Tibial nerve (tissue), 4 donors: ENCODE results near the gene THY1. TPM values are rescaled to one million over a fixed set of nuclear protein-coding genes. Genes with fewer than 3 reads are reported as not detected.

Experiments
- DNase-seq, 2 donors: peaks; one replicate each; pipeline ENCODE4 v3.0.0-alpha.2; 2019; ENCODE audit warnings: low spot score in 2 of 2
- H3K27ac ChIP-seq, 4 donors: fragments of 200-600 bp; sonication (generic) in 3 of 4; one replicate each; pipeline ENCODE4 v1.5.1; 2017 to 2019; ENCODE audit warnings: mild to moderate bottlenecking in 1 of 4
- H3K27me3 ChIP-seq, 2 donors: fragments of 200-600 bp; sonication (generic) in 1 of 2; one replicate each; pipeline versions ENCODE4 v1.5.1 to v1.6.0; 2017 to 2019
- H3K36me3 ChIP-seq, 3 donors: fragments of 200-600 bp; sonication (generic); one replicate each; pipeline ENCODE4 v1.5.1; 2018 to 2019
- H3K4me1 ChIP-seq, 4 donors: fragments of 200-600 bp; sonication (generic) in 3 of 4; one replicate each; pipeline ENCODE4 v1.5.1; 2017 to 2019
- H3K4me3 ChIP-seq, 4 donors: fragments of 200-600 bp; sonication (generic) in 3 of 4; one replicate each; pipeline ENCODE4 v1.5.1; 2017 to 2019; ENCODE audit warnings: mild to moderate bottlenecking in 1 of 4, moderate library complexity in 1 of 4
- H3K9me3 ChIP-seq, 4 donors: fragments of 200-600 bp; sonication (generic) in 3 of 4; one replicate each; pipeline ENCODE4 v1.5.1; 2017 to 2019
- CTCF ChIP-seq, 5 experiments: fragments of 200-600 bp in 3 of 5; fragments of 450-650 bp in 2 of 5; sonication (generic) in 3 of 5; IDR thresholded peaks; one replicate each; pipeline ENCODE4 v1.5.1; 2016 to 2019; ENCODE audit warnings: antibody characterized with exemption in 5 of 5, mild to moderate bottlenecking in 3 of 5, moderate library complexity in 2 of 5
- EP300 ChIP-seq, 2 donors: sonication (generic); formaldehyde crosslinking; IDR thresholded peaks; one replicate each; pipeline ENCODE4 v1.6.1; 2017; ENCODE audit warnings: antibody characterized with exemption in 2 of 2, mild to moderate bottlenecking in 1 of 2
- POLR2A ChIP-seq, 2 donors: fragments of 450-650 bp; IDR thresholded peaks; one replicate each; pipeline ENCODE4 v1.6.1; 2017; ENCODE audit warnings: antibody characterized with exemption in 2 of 2, mild to moderate bottlenecking in 2 of 2, moderate library complexity in 2 of 2
- WGBS, 2 donors: methylation state at CpG; one replicate each; pipeline ENCODE4 v1.1.5; 2018; 5-methylcytosine and 5-hydroxymethylcytosine counted together
- total RNA-seq, 4 donors: library from RNA; depleted of rRNA; stranded (reverse); fragments of >200 nt; gene quantifications; one replicate each; pipeline ENCODE4 v1.1.0, GENCODE V29; 2016

The THY1 gene
- total RNA-seq, 4 donors from 2014 or later, result 0.63 to 12.9 (median 11.1) TPM; not detected in 1

- Histone ChIP-seq H3K36me3 (no peaks in the 10 kb centered on the region), H3K4me1 (no peaks in the 10 kb centered on the region), H3K27ac (no peak overlapping the region), H3K9me3 (no peaks in the 10 kb centered on the region), H3K4me3 (no peak overlapping the region), H3K27me3 (no peaks in the 10 kb centered on the region)
- TF ChIP-seq POLR2A (IDR thresholded peaks at IDR 0.05), result no peak
- no peak for DNase-seq
- WGBS, 2 donors, result 88% methylated on average over 4 of the region's 4 CpGs
Observed at GRCh38 chr11:119448380-119448779, 25.4 kb upstream of the THY1 start.

GRCh38 chr11:119447664-119448242 lies 24.8 kb upstream of the THY1 start:
- no peak for DNase-seq
- WGBS, 2 donors, result 65 to 67% methylated on average over 5 of the region's 5 CpGs
- H3K9me3 ChIP-seq, result no peaks in the 10 kb centered on the region
- H3K4me3 ChIP-seq, result no peak overlapping the region
- no peaks in the 10 kb centered on the region for H3K4me1 ChIP-seq
- H3K36me3 ChIP-seq, result no peaks in the 10 kb centered on the region
- H3K27ac ChIP-seq, result no peak overlapping the region
- no peak for TF ChIP-seq POLR2A (IDR thresholded peaks at IDR 0.05)
- no peak for TF ChIP-seq EP300 (IDR thresholded peaks at IDR 0.05)
- TF ChIP-seq CTCF (IDR thresholded peaks at IDR 0.05), result no peak
- H3K27me3 ChIP-seq, result no peaks in the 10 kb centered on the region

- TF ChIP-seq POLR2A (IDR thresholded peaks at IDR 0.05) (no peak), EP300 (IDR thresholded peaks at IDR 0.05) (no peak), CTCF (IDR thresholded peaks at IDR 0.05) (no peak)
- WGBS, 2 donors, result 68 to 73% methylated on average over 10 of the region's 10 CpGs
- no peak for DNase-seq
Observed at GRCh38 chr11:119446871-119447663, 24.1 kb upstream of the THY1 start.

GRCh38 chr11:119446434-119446833 lies 23.5 kb upstream of the THY1 start:
- TF ChIP-seq EP300 (IDR thresholded peaks at IDR 0.05), result no peak
- WGBS, 2 donors, result 71 to 72% methylated on average over 8 of the region's 8 CpGs
- Histone ChIP-seq H3K4me1 (no peaks in the 10 kb centered on the region), H3K27me3 (no peaks in the 10 kb centered on the region), H3K27ac (peak overlapping the region in 1 of 4 donors; percentile 28), H3K36me3 (no peaks in the 10 kb centered on the region), H3K4me3 (no peak overlapping the region), H3K9me3 (no peaks in the 10 kb centered on the region)
- DNase-seq, result no peak

More at GRCh38 chr11:119446871-119447663, 24.1 kb upstream of the THY1 start:
- no peaks in the 10 kb centered on the region for H3K36me3 ChIP-seq
- H3K4me3 ChIP-seq, result no peak overlapping the region
- no peaks in the 10 kb centered on the region for H3K4me1 ChIP-seq
- H3K27me3 ChIP-seq, result no peaks in the 10 kb centered on the region
- peak overlapping the region in 1 of 4 donors; percentile 28 for H3K27ac ChIP-seq
- H3K9me3 ChIP-seq, result no peaks in the 10 kb centered on the region

- Histone ChIP-seq H3K36me3 (no peaks in the 10 kb centered on the region), H3K27me3 (no peaks in the 10 kb centered on the region), H3K9me3 (no peaks in the 10 kb centered on the region), H3K27ac (peak overlapping the region in 1 of 4 donors; percentile 28), H3K4me3 (no peak overlapping the region), H3K4me1 (no peaks in the 10 kb centered on the region)
- WGBS, 2 donors, result 35 to 38% methylated on average over 4 of the region's 4 CpGs
- no peak for DNase-seq
- TF ChIP-seq POLR2A (IDR thresholded peaks at IDR 0.05) (no peak), EP300 (IDR thresholded peaks at IDR 0.05) (no peak), CTCF (IDR thresholded peaks at IDR 0.05) (no peak)
Observed at GRCh38 chr11:119445850-119446249, 22.9 kb upstream of the THY1 start.

- H3K4me1 ChIP-seq, result no peaks in the 10 kb centered on the region
Observed at GRCh38 chr11:119445379-119445778, 22.4 kb upstream of the THY1 start.

More at GRCh38 chr11:119445379-119445778, 22.4 kb upstream of the THY1 start:
- Histone ChIP-seq H3K36me3 (no peaks in the 10 kb centered on the region), H3K4me3 (no peak overlapping the region), H3K9me3 (no peaks in the 10 kb centered on the region), H3K27ac (no peak overlapping the region), H3K27me3 (no peaks in the 10 kb centered on the region)
- 70 to 71% methylated on average over 11 of the region's 11 CpGs for WGBS, 2 donors
- TF ChIP-seq EP300 (IDR thresholded peaks at IDR 0.05), result no peak
- TF ChIP-seq CTCF (IDR thresholded peaks at IDR 0.05), result no peak
- no peak for TF ChIP-seq POLR2A (IDR thresholded peaks at IDR 0.05)
- DNase-seq, result no peak
